Fibroblast of lung (primary cell): ENCODE results near the gene SPOCD1. TPM values are rescaled to one million over a fixed set of nuclear protein-coding genes. Genes with fewer than 3 reads are reported as not detected.

ENCODE experiments used
- DNase-seq, 2 donors: peaks; one replicate each; pipeline versions ENCODE4 v3.0.0 to v3.0.0-alpha.2; 2010; ENCODE audit warnings: low read depth in 2 of 2
- H2AFZ ChIP-seq: 2 replicates; pipeline ENCODE4 v1.5.1; 2012; ENCODE audit warnings: low read length, control low read depth, inconsistent platforms
- H3K27ac ChIP-seq: 2 replicates; pipeline ENCODE4 v1.5.1; 2011; ENCODE audit warnings: low read length, control low read depth; ENCODE audit not compliant: insufficient read depth
- H3K27me3 ChIP-seq: 2 replicates; pipeline ENCODE4 v1.5.1; 2011; ENCODE audit warnings: mild to moderate bottlenecking, low read length; ENCODE audit not compliant: control insufficient read depth, insufficient read depth
- H3K36me3 ChIP-seq: 2 replicates; pipeline ENCODE4 v1.5.1; 2011; ENCODE audit warnings: low read length; ENCODE audit not compliant: control insufficient read depth, insufficient read depth
- H3K4me1 ChIP-seq: 2 replicates; pipeline ENCODE4 v1.5.1; 2011; ENCODE audit warnings: low read length; ENCODE audit not compliant: control insufficient read depth, insufficient read depth; ENCODE audit errors: extremely low read depth
- H3K4me2 ChIP-seq: 2 replicates; pipeline ENCODE4 v1.5.1; 2011; ENCODE audit warnings: low read length, control low read depth; ENCODE audit not compliant: insufficient read depth; ENCODE audit errors: extremely low read depth
- H3K4me3 ChIP-seq, 4 experiments: fragments of 200-600 bp in 1 of 4; sonication (generic) in 1 of 4; replicated peaks in 1 of 4; 2 replicates each; pipeline ENCODE4 v1.5.1; 2011 to 2016; ENCODE audit warnings: low read length in 4 of 4, low read depth in 3 of 4, mild to moderate bottlenecking in 3 of 4, control low read depth in 2 of 4, inconsistent platforms in 1 of 4, mixed read lengths in 1 of 4; ENCODE audit not compliant: insufficient read depth in 1 of 4; ENCODE audit errors: control extremely low read depth in 1 of 4
- H3K79me2 ChIP-seq: 2 replicates; pipeline ENCODE4 v1.5.1; 2012; ENCODE audit warnings: mild to moderate bottlenecking, low read length, inconsistent platforms; ENCODE audit not compliant: control insufficient read depth, insufficient read depth
- H3K9ac ChIP-seq: 2 replicates; pipeline ENCODE4 v1.5.1; 2011; ENCODE audit warnings: mild to moderate bottlenecking, low read length, control low read depth; ENCODE audit not compliant: insufficient read depth
- H3K9me3 ChIP-seq: 2 replicates; pipeline ENCODE4 v1.5.1; 2012; ENCODE audit warnings: low read depth, low read length; ENCODE audit not compliant: control insufficient read depth, insufficient read depth
- H4K20me1 ChIP-seq: 2 replicates; pipeline ENCODE4 v1.5.1; 2011; ENCODE audit warnings: low read length; ENCODE audit not compliant: control insufficient read depth, insufficient read depth; ENCODE audit errors: extremely low read depth
- EZH2 ChIP-seq: IDR thresholded peaks from 2 replicates; pipeline ENCODE4 v1.5.1; 2012; ENCODE audit warnings: low read length, control low read depth, mild to moderate bottlenecking; ENCODE audit errors: missing control alignments
- polyA plus RNA-seq, 2 donors: library from polyadenylated mRNA; depleted of rRNA in 1 of 2; stranded (reverse) in 1 of 2; unstranded in 1 of 2; fragments of >200 nt; gene quantifications; 2 replicates each; pipeline ENCODE4 v1.2.1, GENCODE V29; 2011 to 2012; ENCODE audit warnings: missing spikeins in 1 of 2
- total RNA-seq: library from RNA; depleted of rRNA; stranded (reverse); fragments of >200 nt; gene quantifications from 2 replicates; pipeline ENCODE4 v1.2.1, GENCODE V29; 2014
- TF ChIP-seq, protein P1 (sequence below), 2 donors: IDR thresholded peaks in 1 of 2; conservative IDR thresholded peaks in 1 of 2; 1 replicate in 1 of 2; 2 replicates in 1 of 2; pipeline ENCODE4 v1.5.1; 2011 to 2012; ENCODE audit warnings: low read length in 2 of 2, control low read depth in 1 of 2, inconsistent platforms in 1 of 2, low read depth in 1 of 2, mild to moderate bottlenecking in 1 of 2

Gene SPOCD1
- total and polyA plus RNA-seq, 2 donors (not counting 1 experiment from before 2014, with no cell fraction given): 47.2 to 55.4 TPM

DNA sequence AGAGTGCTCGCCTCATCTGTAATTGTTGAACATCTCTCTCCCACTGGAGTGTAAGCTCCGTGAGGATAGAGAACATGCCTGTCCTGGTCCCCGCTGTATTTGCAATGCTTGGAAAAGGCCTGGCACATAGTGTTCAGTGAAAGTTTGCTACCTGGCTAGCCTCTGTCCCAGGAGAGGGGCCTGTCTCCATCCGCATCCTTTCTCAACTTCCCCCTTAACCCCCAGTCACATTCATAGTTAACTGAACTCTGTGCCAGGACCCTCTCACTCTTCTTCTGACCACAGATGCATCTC lies 15.2 kb downstream of the SPOCD1 start:
- Histone ChIP-seq H3K27me3 (no peaks in the 10 kb centered on the region), H3K9me3 (no peaks in the 10 kb centered on the region), H4K20me1 (no peaks in the 10 kb centered on the region), H3K27ac (no peak overlapping the region), H3K4me1 (peaks cover 29% of the 10 kb centered on the region), H2AFZ (no peak overlapping the region), H3K4me2 (no peak overlapping the region), H3K36me3 (peaks cover 10% of the 10 kb centered on the region), H3K79me2 (peaks cover 29% of the 10 kb centered on the region), H3K4me3 (no peak overlapping the region), H3K9ac (no peak overlapping the region)
- no peak for DNase-seq
- TF ChIP-seq, protein P1, sequence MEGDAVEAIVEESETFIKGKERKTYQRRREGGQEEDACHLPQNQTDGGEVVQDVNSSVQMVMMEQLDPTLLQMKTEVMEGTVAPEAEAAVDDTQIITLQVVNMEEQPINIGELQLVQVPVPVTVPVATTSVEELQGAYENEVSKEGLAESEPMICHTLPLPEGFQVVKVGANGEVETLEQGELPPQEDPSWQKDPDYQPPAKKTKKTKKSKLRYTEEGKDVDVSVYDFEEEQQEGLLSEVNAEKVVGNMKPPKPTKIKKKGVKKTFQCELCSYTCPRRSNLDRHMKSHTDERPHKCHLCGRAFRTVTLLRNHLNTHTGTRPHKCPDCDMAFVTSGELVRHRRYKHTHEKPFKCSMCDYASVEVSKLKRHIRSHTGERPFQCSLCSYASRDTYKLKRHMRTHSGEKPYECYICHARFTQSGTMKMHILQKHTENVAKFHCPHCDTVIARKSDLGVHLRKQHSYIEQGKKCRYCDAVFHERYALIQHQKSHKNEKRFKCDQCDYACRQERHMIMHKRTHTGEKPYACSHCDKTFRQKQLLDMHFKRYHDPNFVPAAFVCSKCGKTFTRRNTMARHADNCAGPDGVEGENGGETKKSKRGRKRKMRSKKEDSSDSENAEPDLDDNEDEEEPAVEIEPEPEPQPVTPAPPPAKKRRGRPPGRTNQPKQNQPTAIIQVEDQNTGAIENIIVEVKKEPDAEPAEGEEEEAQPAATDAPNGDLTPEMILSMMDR (conservative IDR thresholded peaks at IDR 0.05 in 1 of 2, IDR thresholded peaks at IDR 0.05 in 1 of 2; ENCODE audit: low read depth in 1 of 2, low read length in 2 of 2): no peak
- no peak for TF ChIP-seq EZH2

DNA sequence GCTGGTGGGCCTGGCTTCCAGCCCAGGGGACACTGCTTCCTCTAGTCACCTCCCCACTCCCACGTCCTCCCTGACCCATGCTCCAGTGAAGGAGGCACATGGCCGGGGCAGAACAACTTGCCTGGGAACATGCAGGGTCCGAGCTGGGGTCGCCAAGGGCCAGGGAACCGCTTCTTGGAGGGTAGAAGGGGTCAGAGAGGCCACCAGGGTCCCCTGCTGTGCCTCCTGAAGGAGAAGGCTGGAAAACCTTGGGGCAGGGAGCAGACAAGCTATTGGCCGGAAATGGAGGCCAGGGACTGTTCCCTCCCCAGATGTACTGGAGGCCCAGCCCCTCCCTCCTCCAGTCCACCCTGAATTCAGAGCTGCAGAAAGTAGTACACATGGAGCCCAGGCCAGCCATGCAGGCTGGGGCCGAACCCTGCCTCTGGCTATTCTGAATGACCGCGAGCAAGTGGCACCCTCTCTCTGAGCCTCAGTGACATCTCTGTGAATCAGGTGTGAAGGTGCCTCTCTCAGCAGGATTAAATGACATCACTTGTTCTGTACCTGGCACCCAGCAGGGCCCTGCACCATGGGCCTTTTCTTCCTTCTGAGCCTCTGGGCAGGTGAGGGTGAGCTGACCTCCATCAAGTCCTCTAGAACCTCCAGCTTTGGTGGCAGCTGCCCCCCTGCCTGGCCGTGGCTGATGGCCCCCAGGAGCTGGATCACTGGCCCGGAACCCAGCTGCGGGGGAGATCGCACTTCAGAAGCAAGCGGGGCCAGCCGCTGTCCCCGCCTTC lies 15.7 kb downstream of the SPOCD1 start:
- TF ChIP-seq, protein P1 (conservative IDR thresholded peaks at IDR 0.05 in 1 of 2, IDR thresholded peaks at IDR 0.05 in 1 of 2; ENCODE audit: low read depth in 1 of 2, low read length in 2 of 2): no peak
- TF ChIP-seq EZH2: no peak
- no peak for DNase-seq
- H3K79me2 ChIP-seq: peaks cover 30% of the 10 kb centered on the region
- no peak overlapping the region for H3K4me2 ChIP-seq
- H2AFZ ChIP-seq: no peak overlapping the region
- H4K20me1 ChIP-seq: no peaks in the 10 kb centered on the region
- no peaks in the 10 kb centered on the region for H3K27me3 ChIP-seq
- H3K9me3 ChIP-seq: no peaks in the 10 kb centered on the region
- H3K27ac ChIP-seq: no peak overlapping the region
- peaks cover 29% of the 10 kb centered on the region for H3K4me1 ChIP-seq
- H3K9ac ChIP-seq: no peak overlapping the region
- H3K4me3 ChIP-seq: no peak overlapping the region
- H3K36me3 ChIP-seq: peaks cover 10% of the 10 kb centered on the region

DNA sequence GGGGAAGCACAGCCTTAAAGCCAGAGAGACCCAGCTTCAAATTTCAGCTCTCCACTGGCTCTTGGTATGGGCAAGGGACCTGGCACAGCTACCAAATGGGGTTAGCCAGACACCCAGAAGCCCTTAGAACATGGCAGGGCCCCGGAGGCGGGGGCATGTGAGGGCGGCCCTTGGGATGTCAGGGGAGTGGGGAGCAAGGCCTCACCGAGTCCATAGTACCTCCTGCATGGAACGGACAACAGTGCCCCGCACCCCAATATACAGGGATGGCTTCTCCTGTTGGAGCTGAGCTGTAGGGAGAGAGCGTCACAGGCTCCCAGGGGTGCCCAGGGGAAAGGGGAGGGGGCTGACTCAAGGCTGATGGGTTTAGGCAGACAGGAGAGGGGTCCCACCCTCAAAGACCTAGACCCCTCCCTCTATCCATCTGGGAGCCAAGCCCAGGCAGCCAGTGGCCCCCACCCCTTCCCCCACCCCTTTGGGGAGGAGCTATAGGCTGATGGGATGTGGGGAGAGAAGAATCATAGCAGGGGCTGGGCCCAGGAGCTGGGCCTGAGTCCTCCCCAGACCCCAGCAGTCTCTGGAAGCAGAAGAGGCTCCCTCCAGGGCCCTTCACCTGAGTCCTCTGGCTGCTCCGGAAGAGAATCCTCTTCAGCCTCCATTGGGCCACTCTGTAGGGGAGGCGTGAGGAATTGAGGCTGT lies 16.5 kb downstream of the SPOCD1 start:
- no peaks in the 10 kb centered on the region for H3K9me3 ChIP-seq
- peaks cover 33% of the 10 kb centered on the region for H3K79me2 ChIP-seq
- H2AFZ ChIP-seq: peak overlapping the region; percentile 5
- H3K9ac ChIP-seq: no peak overlapping the region
- H4K20me1 ChIP-seq: no peaks in the 10 kb centered on the region
- peak overlapping the region; percentile 90 for H3K27ac ChIP-seq
- H3K27me3 ChIP-seq: no peaks in the 10 kb centered on the region
- DNase-seq: peak in 1 of 2 donors; percentile 21
- peaks cover 29% of the 10 kb centered on the region for H3K4me1 ChIP-seq
- TF ChIP-seq EZH2: no peak
- TF ChIP-seq, protein P1 (conservative IDR thresholded peaks at IDR 0.05 in 1 of 2, IDR thresholded peaks at IDR 0.05 in 1 of 2; ENCODE audit: low read depth in 1 of 2, low read length in 2 of 2): no peak
- no peak overlapping the region for H3K4me3 ChIP-seq
- H3K36me3 ChIP-seq: peaks cover 10% of the 10 kb centered on the region
- H3K4me2 ChIP-seq: peak overlapping the region; percentile 98
